Naive B cell (primary cell): ENCODE data around the gene PCDH1. TPM values are rescaled to one million over a fixed set of nuclear protein-coding genes. Genes with fewer than 3 reads are reported as not detected.

Experiments used
- ATAC-seq, 2 donors: fragments of 150-1000 bp; cut with Tn5 transposase; 2 replicates each; pipeline ENCODE4 v1.10.0; 2021; ENCODE audit warnings: low read depth in 2 of 2, mild to moderate bottlenecking in 2 of 2, moderate library complexity in 2 of 2
- DNase-seq: peaks from one replicate; pipeline ENCODE4 v3.0.0; 2022
- H3K27ac Mint-ChIP-seq, 6 donors: one replicate each; pipeline ENCODE4 v1.8.0; 2020 to 2022; ENCODE audit warnings: mild to moderate bottlenecking in 6 of 6, mixed read lengths in 6 of 6, moderate library complexity in 5 of 6, inconsistent platforms in 2 of 6
- H3K27me3 Mint-ChIP-seq, 3 donors: one replicate each; pipeline ENCODE4 v1.8.0; 2021 to 2022; ENCODE audit warnings: mixed read lengths in 3 of 3, mild to moderate bottlenecking in 1 of 3
- H3K36me3 Mint-ChIP-seq, 2 donors: one replicate each; pipeline ENCODE4 v1.8.0; 2020 to 2022; ENCODE audit warnings: mixed read lengths in 2 of 2, inconsistent platforms in 1 of 2, mild to moderate bottlenecking in 1 of 2
- H3K4me1 Mint-ChIP-seq, 3 donors: one replicate each; pipeline ENCODE4 v1.8.0; 2020 to 2022; ENCODE audit warnings: mixed read lengths in 3 of 3, inconsistent platforms in 1 of 3, mild to moderate bottlenecking in 1 of 3, moderate library complexity in 1 of 3
- H3K4me3 Mint-ChIP-seq, 8 donors: one replicate each; pipeline ENCODE4 v1.8.0; 2020 to 2022; ENCODE audit warnings: mild to moderate bottlenecking in 8 of 8, mixed read lengths in 8 of 8, moderate library complexity in 8 of 8, inconsistent platforms in 2 of 8
- H3K9me3 Mint-ChIP-seq, 7 donors: one replicate each; pipeline ENCODE4 v1.8.0; 2020 to 2022; ENCODE audit warnings: mixed read lengths in 7 of 7, mild to moderate bottlenecking in 5 of 7, inconsistent platforms in 2 of 7, moderate library complexity in 1 of 7
- polyA plus RNA-seq, 6 donors: library from polyadenylated mRNA; unstranded; fragments of 300-500 nt; fragmentation: Illumina TruSeq; gene quantifications; one replicate each; pipeline ENCODE4 v1.2.3, GENCODE V29; 2021; ENCODE audit warnings: low read depth in 6 of 6

The PCDH1 gene
- polyA plus RNA-seq, 6 donors from 2014 or later, result not detected

- H3K36me3 Mint-ChIP-seq, result no peaks in the 10 kb centered on the region
- H3K4me3 Mint-ChIP-seq, result no peak overlapping the region
- no peak for DNase-seq
- ATAC-seq, result no peak
- H3K4me1 Mint-ChIP-seq, result no peaks in the 10 kb centered on the region
- no peak overlapping the region for H3K27ac Mint-ChIP-seq
- peaks cover 23 to 66% (median 41%) of the 10 kb centered on the region in 3 donors for H3K27me3 Mint-ChIP-seq
- H3K9me3 Mint-ChIP-seq, result peaks cover 0 to 4% (median 0%) of the 10 kb centered on the region in 7 donors
These were observed 11.1 kb downstream of the PCDH1 start for GRCh38 chr5:141867139-141867538.

DNA sequence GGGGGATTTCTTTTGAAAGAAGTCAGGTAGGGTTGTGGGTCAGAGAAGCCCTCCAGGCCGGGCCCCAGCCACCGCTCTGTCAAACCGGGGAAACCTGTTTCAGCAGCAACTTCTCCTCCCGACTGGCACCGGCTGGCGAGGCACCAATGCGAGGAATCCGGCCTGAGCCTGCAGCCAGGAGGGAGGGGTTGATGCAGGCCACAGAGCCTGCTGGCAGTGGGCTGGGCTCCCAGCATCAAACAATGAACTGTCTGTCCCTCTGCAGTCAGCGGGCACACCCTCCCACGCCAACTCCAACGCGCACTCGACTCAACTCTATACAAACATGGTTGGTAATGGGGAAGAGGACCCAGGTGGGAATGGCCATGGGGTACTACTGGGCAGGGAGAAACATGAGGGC is 12.1 kb downstream of the PCDH1 start:
- Mint-ChIP-seq H3K27ac (peak overlapping the region in 1 of 6 donors; percentile 73), H3K4me3 (no peak overlapping the region), H3K4me1 (no peaks in the 10 kb centered on the region), H3K36me3 (no peaks in the 10 kb centered on the region), H3K27me3 (peaks cover 19 to 66% (median 43%) of the 10 kb centered on the region in 3 donors), H3K9me3 (peaks cover 0 to 4% (median 0%) of the 10 kb centered on the region in 7 donors)
- no peak for ATAC-seq
- DNase-seq, result no peak

GRCh38 chr5:141865406-141865805 is 12.8 kb downstream of the PCDH1 start:
- Mint-ChIP-seq H3K4me3 (no peak overlapping the region), H3K36me3 (no peaks in the 10 kb centered on the region), H3K4me1 (no peaks in the 10 kb centered on the region), H3K9me3 (peaks cover 0 to 1% (median 0%) of the 10 kb centered on the region in 7 donors), H3K27me3 (peaks cover 13 to 61% (median 38%) of the 10 kb centered on the region in 3 donors), H3K27ac (no peak overlapping the region)
- DNase-seq (no peak), ATAC-seq (no peak)

DNA sequence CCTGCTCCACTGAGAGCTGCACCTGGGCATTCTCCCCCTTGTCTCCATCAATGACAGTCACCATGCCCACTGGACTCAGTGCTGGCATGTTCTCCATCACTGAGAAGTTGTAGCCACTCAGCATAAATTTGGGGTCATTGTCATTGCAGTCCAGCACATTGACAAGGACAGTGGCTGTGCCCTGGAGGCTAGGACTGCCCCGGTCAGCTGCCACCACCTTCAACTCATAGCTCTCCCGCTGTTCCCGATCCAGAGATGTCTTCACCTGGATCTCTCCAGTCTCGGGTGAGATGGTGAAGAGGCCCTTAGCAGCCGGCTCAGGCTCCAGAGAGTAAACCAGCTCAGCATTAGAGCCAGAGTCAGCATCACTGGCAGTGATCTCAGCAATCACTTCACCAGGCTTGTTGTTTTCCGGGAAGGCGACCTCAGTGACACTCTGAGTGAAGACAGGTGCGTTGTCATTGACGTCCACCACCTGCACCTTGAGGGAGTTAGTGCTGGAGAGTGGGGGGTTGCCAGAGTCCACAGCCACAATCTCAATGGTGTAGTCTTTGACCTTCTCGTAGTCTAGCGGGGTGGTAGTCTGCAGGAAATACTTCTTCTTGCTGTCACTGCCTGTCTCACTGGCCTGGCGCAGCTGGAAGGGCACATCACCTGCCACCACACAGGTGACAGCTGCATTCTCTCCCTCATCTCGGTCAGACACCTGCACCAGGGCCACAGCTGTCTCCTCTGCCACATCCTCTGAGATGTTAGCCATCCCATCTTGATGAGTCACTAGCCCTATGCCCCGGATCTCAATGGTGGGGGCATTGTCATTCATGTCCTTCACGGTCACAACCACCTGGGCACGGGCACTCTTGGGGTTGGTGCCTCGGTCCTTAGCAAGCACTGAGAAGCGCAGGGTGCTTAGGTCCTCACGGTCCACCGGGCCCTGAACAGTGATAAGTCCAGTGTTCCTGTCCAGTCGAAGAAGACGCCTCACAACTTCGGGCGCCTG is 13.5 kb downstream of the PCDH1 start:
- DNase-seq, result no peak
- H3K27ac Mint-ChIP-seq, result no peak overlapping the region
- H3K27me3 Mint-ChIP-seq, result peaks cover 10 to 54% (median 33%) of the 10 kb centered on the region in 3 donors
- H3K36me3 Mint-ChIP-seq, result no peaks in the 10 kb centered on the region
- H3K9me3 Mint-ChIP-seq, result peaks cover 0 to 1% (median 0%) of the 10 kb centered on the region in 7 donors
- H3K4me3 Mint-ChIP-seq, result no peak overlapping the region
- H3K4me1 Mint-ChIP-seq, result no peaks in the 10 kb centered on the region
- no peak for ATAC-seq

DNA sequence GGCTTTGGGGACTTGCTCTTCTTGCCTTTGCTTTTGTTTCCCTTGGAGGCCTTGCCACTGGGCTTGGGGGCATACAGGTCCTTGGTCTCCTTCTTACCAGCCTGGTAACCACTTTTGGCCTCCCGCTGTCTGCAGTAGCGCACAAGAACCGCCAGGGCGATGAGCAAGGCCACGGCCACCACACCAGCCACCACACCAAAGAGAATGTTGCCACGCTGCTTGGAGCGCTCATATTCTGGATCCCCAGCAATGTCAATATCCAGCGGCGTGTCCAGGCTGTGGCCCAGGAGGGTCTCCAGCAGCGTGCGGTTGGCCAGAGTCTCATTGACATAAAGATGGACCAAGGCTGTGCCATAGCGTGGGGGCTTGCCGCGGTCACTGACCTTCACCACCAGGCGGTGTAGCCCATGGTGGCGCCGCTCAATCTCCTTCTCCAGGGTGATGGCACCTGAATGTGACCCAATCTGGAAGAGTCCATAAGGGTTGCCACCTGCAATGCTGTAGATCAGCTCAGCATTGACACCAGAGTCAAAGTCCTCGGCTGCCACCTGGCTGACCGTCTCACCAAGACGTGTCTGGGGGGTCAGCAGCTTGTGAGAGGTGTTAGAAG is 14.5 kb downstream of the PCDH1 start:
- Mint-ChIP-seq H3K36me3 (no peaks in the 10 kb centered on the region), H3K9me3 (peaks cover 0 to 1% (median 0%) of the 10 kb centered on the region in 7 donors), H3K27ac (no peak overlapping the region), H3K27me3 (peaks cover 10 to 44% (median 32%) of the 10 kb centered on the region in 3 donors), H3K4me1 (no peaks in the 10 kb centered on the region), H3K4me3 (peak overlapping the region in 1 of 8 donors; percentile 6)
- ATAC-seq, result no peak
- no peak for DNase-seq

DNA sequence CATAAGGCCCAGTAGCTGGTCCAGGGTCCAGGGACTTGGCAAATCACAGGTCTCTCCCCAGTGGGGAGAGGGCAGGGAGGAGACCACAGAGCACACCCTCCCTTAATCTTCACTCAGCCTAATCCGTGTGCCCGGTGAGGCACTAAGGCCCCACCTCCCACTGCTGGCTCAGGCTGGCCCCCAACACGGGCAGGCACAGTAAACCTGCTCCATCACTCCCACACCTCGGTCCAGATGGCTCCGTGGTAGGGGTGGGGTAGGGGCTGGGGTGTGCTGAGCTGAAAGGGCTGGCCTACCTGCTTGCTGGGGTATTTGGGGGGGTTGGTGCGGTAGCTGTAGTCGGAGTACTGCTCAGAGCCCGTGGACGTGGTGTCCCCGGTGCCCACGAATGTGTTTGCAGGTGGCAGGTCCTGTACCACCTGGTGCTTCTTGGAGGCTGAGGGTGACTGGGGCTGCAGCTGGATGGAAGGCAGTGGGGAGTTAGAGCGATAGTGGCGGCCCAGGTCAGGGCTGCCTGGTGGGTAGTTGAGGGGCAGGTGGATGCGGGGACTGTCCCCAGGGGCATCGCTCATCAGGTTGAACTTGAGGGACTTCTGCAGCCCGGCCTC is 15.2 kb downstream of the PCDH1 start:
- Mint-ChIP-seq H3K4me1 (no peaks in the 10 kb centered on the region), H3K4me3 (peak overlapping the region in 1 of 8 donors; percentile 60), H3K9me3 (peaks cover 0 to 1% (median 0%) of the 10 kb centered on the region in 7 donors), H3K27me3 (peaks cover 10 to 42% (median 32%) of the 10 kb centered on the region in 3 donors), H3K27ac (no peak overlapping the region), H3K36me3 (no peaks in the 10 kb centered on the region)
- ATAC-seq, result no peak
- no peak for DNase-seq

- Mint-ChIP-seq H3K4me3 (no peak overlapping the region), H3K36me3 (no peaks in the 10 kb centered on the region), H3K27ac (no peak overlapping the region), H3K27me3 (peaks cover 5 to 44% (median 32%) of the 10 kb centered on the region in 3 donors), H3K4me1 (no peaks in the 10 kb centered on the region), H3K9me3 (no peaks in the 10 kb centered on the region)
- ATAC-seq (no peak), DNase-seq (no peak)
These were observed 17.0 kb downstream of the PCDH1 start for GRCh38 chr5:141861194-141861593.

- H3K27me3 Mint-ChIP-seq, result peaks cover 5 to 39% (median 18%) of the 10 kb centered on the region in 3 donors
- H3K36me3 Mint-ChIP-seq, result no peaks in the 10 kb centered on the region
- ATAC-seq (no peak), DNase-seq (no peak)
- no peak overlapping the region for H3K4me3 Mint-ChIP-seq
- H3K27ac Mint-ChIP-seq, result no peak overlapping the region
- H3K9me3 Mint-ChIP-seq, result peaks cover 0 to under 1% (median 0%) of the 10 kb centered on the region in 7 donors
- no peaks in the 10 kb centered on the region for H3K4me1 Mint-ChIP-seq
These were observed 20.0 kb downstream of the PCDH1 start for GRCh38 chr5:141858079-141858765.

GRCh38 chr5:141857226-141857625 is 21.0 kb downstream of the PCDH1 start:
- H3K27me3 Mint-ChIP-seq, result peaks cover 5 to 35% (median 14%) of the 10 kb centered on the region in 3 donors
- H3K36me3 Mint-ChIP-seq, result no peaks in the 10 kb centered on the region
- H3K27ac Mint-ChIP-seq, result no peak overlapping the region
- peaks cover 0 to 2% (median 0%) of the 10 kb centered on the region in 7 donors for H3K9me3 Mint-ChIP-seq
- ATAC-seq (no peak), DNase-seq (no peak)
- no peaks in the 10 kb centered on the region for H3K4me1 Mint-ChIP-seq
- H3K4me3 Mint-ChIP-seq, result no peak overlapping the region

DNA sequence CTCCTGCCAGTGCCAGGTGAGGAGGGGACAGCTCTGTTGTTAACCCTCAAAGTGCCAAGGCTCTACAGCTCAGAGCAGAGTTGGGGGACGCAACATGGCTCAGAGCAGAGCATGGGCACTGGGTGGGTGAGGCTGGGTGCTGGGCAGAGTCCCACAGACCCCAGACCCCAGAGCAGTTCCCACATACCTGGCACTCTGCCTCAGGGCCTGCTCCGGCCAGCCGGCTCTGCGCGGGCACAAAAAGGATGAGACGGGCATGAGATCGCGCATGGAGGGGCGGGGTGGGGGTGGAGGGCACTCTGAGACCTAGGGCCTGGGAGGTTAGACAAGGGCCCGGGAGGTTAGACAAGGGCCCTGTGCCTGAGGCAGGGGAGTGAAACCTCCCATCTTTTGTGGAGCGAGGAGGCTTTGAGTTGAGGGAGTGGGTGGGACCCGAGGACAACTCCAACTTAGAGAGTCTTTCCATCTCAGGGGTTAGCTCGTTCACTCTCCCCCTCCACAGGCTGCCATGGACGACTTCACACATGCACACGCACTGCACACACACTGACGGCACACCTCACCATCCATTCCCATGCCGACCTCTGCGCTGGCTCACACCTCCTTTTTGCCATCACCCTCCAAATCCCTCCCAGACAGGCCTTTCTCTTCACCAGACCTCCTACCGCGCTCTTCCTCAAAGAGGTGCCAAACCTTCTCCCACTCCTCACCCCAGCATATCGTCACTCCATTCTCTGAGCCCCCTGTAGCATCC is 22.0 kb downstream of the PCDH1 start:
- H3K27me3 Mint-ChIP-seq, result peaks cover 2 to 25% (median 4%) of the 10 kb centered on the region in 3 donors
- H3K9me3 Mint-ChIP-seq, result peaks cover 0 to 2% (median 0%) of the 10 kb centered on the region in 7 donors
- no peak overlapping the region for H3K4me3 Mint-ChIP-seq
- ATAC-seq, result no peak
- no peaks in the 10 kb centered on the region for H3K4me1 Mint-ChIP-seq
- no peak for DNase-seq
- H3K36me3 Mint-ChIP-seq, result no peaks in the 10 kb centered on the region
- H3K27ac Mint-ChIP-seq, result peak overlapping the region in 1 of 6 donors; percentile 45

- DNase-seq, result no peak
- Mint-ChIP-seq H3K9me3 (peaks cover 0 to 2% (median 0%) of the 10 kb centered on the region in 7 donors), H3K27ac (no peak overlapping the region), H3K36me3 (no peaks in the 10 kb centered on the region), H3K27me3 (peaks cover 0 to 22% (median 0%) of the 10 kb centered on the region in 3 donors), H3K4me1 (peaks cover 0 to 4% (median 0%) of the 10 kb centered on the region in 3 donors), H3K4me3 (peak overlapping the region in 1 of 8 donors; percentile 15)
- ATAC-seq, result no peak
These were observed 22.8 kb downstream of the PCDH1 start for GRCh38 chr5:141855265-141856036.
